Esophagus squamous epithelium (tissue), 5 donors: Measurements from ENCODE around the gene LYZL1. TPM values are rescaled to one million over a fixed set of nuclear protein-coding genes. Genes with fewer than 3 reads are reported as not detected.
A peak's percentile ranks its signal among the peaks of the same experiment; 100 is the strongest.

Experiments used
- DNase-seq: peaks from one replicate; lab custom pipeline; 2025; lab: John Stamatoyannopoulos, UW
- H3K27ac ChIP-seq, 4 donors: fragments of 200-600 bp; sonication (generic); one replicate each; pipeline ENCODE4 v1.5.1; 2016 to 2019; ENCODE audit warnings: mild to moderate bottlenecking in 1 of 4
- H3K27me3 ChIP-seq, 4 donors: fragments of 200-600 bp; sonication (generic); 1 replicate in 3 of 4; 2 replicates in 1 of 4; pipeline versions ENCODE4 v1.5.1 to v1.6.0; 2017 to 2021; ENCODE audit warnings: antibody characterized with exemption in 1 of 4
- H3K36me3 ChIP-seq, 3 donors: fragments of 200-600 bp; sonication (generic); one replicate each; pipeline ENCODE4 v1.5.1; 2016 to 2019
- H3K4me1 ChIP-seq, 3 donors: fragments of 200-600 bp; sonication (generic); one replicate each; pipeline ENCODE4 v1.5.1; 2017 to 2019
- H3K4me3 ChIP-seq, 4 donors: fragments of 200-600 bp; sonication (generic); 1 replicate in 3 of 4; 2 replicates in 1 of 4; pipeline ENCODE4 v1.5.1; 2016 to 2019; ENCODE audit warnings: mild to moderate bottlenecking in 2 of 4, moderate library complexity in 1 of 4
- H3K9me3 ChIP-seq, 3 donors: fragments of 200-600 bp; sonication (generic); one replicate each; pipeline ENCODE4 v1.5.1; 2016 to 2019
- CTCF ChIP-seq, 6 experiments: fragments of 450-650 bp in 4 of 6; fragments of 200-600 bp in 2 of 6; sonication (generic) in 2 of 6; IDR thresholded peaks; one replicate each; pipeline ENCODE4 v1.5.1; 2016 to 2019; ENCODE audit warnings: antibody characterized with exemption in 6 of 6, mild to moderate bottlenecking in 4 of 6, moderate library complexity in 4 of 6
- POLR2A ChIP-seq, 4 donors: fragments of 450-650 bp; IDR thresholded peaks; one replicate each; pipeline ENCODE4 v1.6.1; 2017; ENCODE audit warnings: antibody characterized with exemption in 4 of 4, mild to moderate bottlenecking in 4 of 4, moderate library complexity in 3 of 4
- WGBS, 2 donors: methylation state at CpG; one replicate each; pipeline ENCODE4 v1.1.5; 2018; 5-methylcytosine and 5-hydroxymethylcytosine counted together
- intact Hi-C: fragments of 100-400 bp; cut with DNase I; formaldehyde crosslinking; loops from one replicate; pipeline ENCODE4 v1.15.0; 2022
- total RNA-seq, 4 donors: library from RNA; depleted of rRNA; stranded (reverse); fragments of >200 nt; gene quantifications; one replicate each; pipeline ENCODE4 v1.1.0, GENCODE V29; 2016
- donor health status: DM: yes; HTN: yes; CAD: no.

The LYZL1 gene
- total RNA-seq, 4 donors from 2014 or later: not detected

GRCh38 chr10:29295813-29296212 lies 6.9 kb downstream of the LYZL1 start:
- WGBS, 2 donors: 48 to 67% methylated on average over 1 to 2 of the region's 2 CpGs

GRCh38 chr10:29297678-29298077 lies 8.8 kb downstream of the LYZL1 start:
- peaks cover 0 to 40% (median 12%) of the 10 kb centered on the region in 3 donors for H3K9me3 ChIP-seq
- no peak for TF ChIP-seq POLR2A (IDR thresholded peaks at IDR 0.05)
- TF ChIP-seq CTCF (IDR thresholded peaks at IDR 0.05): no peak
- H3K36me3 ChIP-seq: no peaks in the 10 kb centered on the region
- H3K4me3 ChIP-seq: no peak overlapping the region
- WGBS, 2 donors: 38 to 63% methylated on average over 1 of the region's 1 CpG
- H3K27me3 ChIP-seq: peaks cover 0 to 16% (median 0%) of the 10 kb centered on the region in 4 donors
- no peaks in the 10 kb centered on the region for H3K4me1 ChIP-seq
- DNase-seq: no peak
- no peak overlapping the region for H3K27ac ChIP-seq
- intact Hi-C loops: no loop called here

More at GRCh38 chr10:29295813-29296212, 6.9 kb downstream of the LYZL1 start:
- Histone ChIP-seq H3K4me1 (no peaks in the 10 kb centered on the region), H3K9me3 (peaks cover 0 to 23% (median 8%) of the 10 kb centered on the region in 3 donors), H3K27me3 (peaks cover 0 to 9% (median 0%) of the 10 kb centered on the region in 4 donors), H3K36me3 (no peaks in the 10 kb centered on the region), H3K27ac (no peak overlapping the region), H3K4me3 (no peak overlapping the region)
- TF ChIP-seq POLR2A (IDR thresholded peaks at IDR 0.05) (no peak), CTCF (IDR thresholded peaks at IDR 0.05) (no peak)
- no peak for DNase-seq
- intact Hi-C loops: no loop called here

GRCh38 chr10:29301359-29301910 lies 12.6 kb downstream of the LYZL1 start:
- H3K36me3 ChIP-seq: no peaks in the 10 kb centered on the region
- WGBS, 2 donors: 70 to 100% methylated on average over 1 of the region's 1 CpG
- intact Hi-C loops: loop anchor here (5.0 to 10.0 kb wide), 2 partner anchors 624 to 667 kb away; partner anchors contain the start of gene BAMBI

GRCh38 chr10:29302499-29302898 lies 13.6 kb downstream of the LYZL1 start:
- Histone ChIP-seq H3K27ac (no peak overlapping the region), H3K36me3 (no peaks in the 10 kb centered on the region), H3K27me3 (peaks cover 0 to 27% (median 0%) of the 10 kb centered on the region in 4 donors), H3K4me1 (peaks cover 0 to 8% (median 0%) of the 10 kb centered on the region in 3 donors), H3K4me3 (no peak overlapping the region), H3K9me3 (peaks cover 0 to 40% (median 12%) of the 10 kb centered on the region in 3 donors)
- 84 to 88% methylated on average over 10 of the region's 10 CpGs for WGBS, 2 donors
- no peak for TF ChIP-seq POLR2A (IDR thresholded peaks at IDR 0.05)
- TF ChIP-seq CTCF (IDR thresholded peaks at IDR 0.05): no peak
- intact Hi-C loops: loop anchor here (5.0 to 10.0 kb wide), 2 partner anchors 625 to 668 kb away; partner anchors contain the start of gene BAMBI
- no peak for DNase-seq

More at GRCh38 chr10:29301359-29301910, 12.6 kb downstream of the LYZL1 start:
- H3K9me3 ChIP-seq: peaks cover 0 to 40% (median 12%) of the 10 kb centered on the region in 3 donors
- peaks cover 0 to 8% (median 0%) of the 10 kb centered on the region in 3 donors for H3K4me1 ChIP-seq
- no peak overlapping the region for H3K4me3 ChIP-seq
- no peak overlapping the region for H3K27ac ChIP-seq
- H3K27me3 ChIP-seq: peaks cover 0 to 27% (median 0%) of the 10 kb centered on the region in 4 donors
- no peak for DNase-seq
- TF ChIP-seq POLR2A (IDR thresholded peaks at IDR 0.05) (no peak), CTCF (IDR thresholded peaks at IDR 0.05) (no peak)

- Histone ChIP-seq H3K4me3 (no peak overlapping the region), H3K36me3 (no peaks in the 10 kb centered on the region), H3K4me1 (peaks cover 0 to 8% (median 0%) of the 10 kb centered on the region in 3 donors), H3K27me3 (peaks cover 0 to 27% (median 0%) of the 10 kb centered on the region in 4 donors), H3K27ac (no peak overlapping the region), H3K9me3 (peaks cover 0 to 28% (median 7%) of the 10 kb centered on the region in 3 donors)
- 7 to 15% methylated on average over 6 of the region's 6 CpGs for WGBS, 2 donors
- intact Hi-C loops: loop anchor here (5.0 to 10.0 kb wide), 2 partner anchors 627 to 670 kb away; partner anchors contain the start of gene BAMBI
- peak in 5 of 6 experiments; percentile 56 to 81 (median 72) for TF ChIP-seq CTCF (IDR thresholded peaks at IDR 0.05)
- no peak for TF ChIP-seq POLR2A (IDR thresholded peaks at IDR 0.05)
- no peak for DNase-seq
These were observed 15.6 kb downstream of the LYZL1 start for GRCh38 chr10:29304264-29304994.
